ENCODE data around the gene RAB37.

DNA sequence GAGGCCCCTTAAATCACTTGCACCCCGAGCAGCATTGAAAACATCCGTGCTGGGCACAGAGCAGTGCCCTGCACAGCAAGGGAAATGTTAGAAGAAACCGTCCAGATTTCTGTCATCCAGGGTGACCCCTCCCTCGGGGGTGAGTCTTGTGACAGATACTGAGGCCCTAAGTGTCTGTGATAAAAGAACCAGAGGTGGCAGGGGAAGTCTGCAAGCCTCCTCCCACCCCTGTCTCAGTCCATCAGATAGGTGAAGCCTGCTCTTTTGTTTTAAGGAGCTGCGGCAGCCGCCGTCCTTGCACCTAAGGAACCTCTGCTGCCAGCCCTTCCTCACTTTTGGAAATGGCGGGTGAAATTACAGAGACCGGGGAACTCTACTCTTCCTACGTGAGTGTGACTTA, 39.9 kb downstream of the RAB37 start:
- TF ChIP-seq MYNN (tag by site-specific recombination; IDR thresholded peaks at IDR 0.05; ENCODE audit: borderline replicate concordance), result no peak
- TF ChIP-seq ZNF174 (tag by site-specific recombination; IDR thresholded peaks at IDR 0.05), result no peak
- no peak for TF ChIP-seq MZF1 (tag by site-specific recombination; IDR thresholded peaks at IDR 0.05; ENCODE audit: borderline replicate concordance)
- no peak for TF ChIP-seq ZEB2 (tag by site-specific recombination; IDR thresholded peaks at IDR 0.05)
- TF ChIP-seq, protein P1, sequence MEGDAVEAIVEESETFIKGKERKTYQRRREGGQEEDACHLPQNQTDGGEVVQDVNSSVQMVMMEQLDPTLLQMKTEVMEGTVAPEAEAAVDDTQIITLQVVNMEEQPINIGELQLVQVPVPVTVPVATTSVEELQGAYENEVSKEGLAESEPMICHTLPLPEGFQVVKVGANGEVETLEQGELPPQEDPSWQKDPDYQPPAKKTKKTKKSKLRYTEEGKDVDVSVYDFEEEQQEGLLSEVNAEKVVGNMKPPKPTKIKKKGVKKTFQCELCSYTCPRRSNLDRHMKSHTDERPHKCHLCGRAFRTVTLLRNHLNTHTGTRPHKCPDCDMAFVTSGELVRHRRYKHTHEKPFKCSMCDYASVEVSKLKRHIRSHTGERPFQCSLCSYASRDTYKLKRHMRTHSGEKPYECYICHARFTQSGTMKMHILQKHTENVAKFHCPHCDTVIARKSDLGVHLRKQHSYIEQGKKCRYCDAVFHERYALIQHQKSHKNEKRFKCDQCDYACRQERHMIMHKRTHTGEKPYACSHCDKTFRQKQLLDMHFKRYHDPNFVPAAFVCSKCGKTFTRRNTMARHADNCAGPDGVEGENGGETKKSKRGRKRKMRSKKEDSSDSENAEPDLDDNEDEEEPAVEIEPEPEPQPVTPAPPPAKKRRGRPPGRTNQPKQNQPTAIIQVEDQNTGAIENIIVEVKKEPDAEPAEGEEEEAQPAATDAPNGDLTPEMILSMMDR (tag by site-specific recombination; IDR thresholded peaks at IDR 0.05), result no peak
- no peak for TF ChIP-seq HOXC10 (CRISPR knock-in tag; IDR thresholded peaks at IDR 0.05)
- TF ChIP-seq ZNF239 (tag by site-specific recombination; IDR thresholded peaks at IDR 0.05), result no peak
- TF ChIP-seq TRIM28 (IDR thresholded peaks at IDR 0.05; ENCODE audit: borderline replicate concordance, low read length), result no peak
- TF ChIP-seq, protein P2, sequence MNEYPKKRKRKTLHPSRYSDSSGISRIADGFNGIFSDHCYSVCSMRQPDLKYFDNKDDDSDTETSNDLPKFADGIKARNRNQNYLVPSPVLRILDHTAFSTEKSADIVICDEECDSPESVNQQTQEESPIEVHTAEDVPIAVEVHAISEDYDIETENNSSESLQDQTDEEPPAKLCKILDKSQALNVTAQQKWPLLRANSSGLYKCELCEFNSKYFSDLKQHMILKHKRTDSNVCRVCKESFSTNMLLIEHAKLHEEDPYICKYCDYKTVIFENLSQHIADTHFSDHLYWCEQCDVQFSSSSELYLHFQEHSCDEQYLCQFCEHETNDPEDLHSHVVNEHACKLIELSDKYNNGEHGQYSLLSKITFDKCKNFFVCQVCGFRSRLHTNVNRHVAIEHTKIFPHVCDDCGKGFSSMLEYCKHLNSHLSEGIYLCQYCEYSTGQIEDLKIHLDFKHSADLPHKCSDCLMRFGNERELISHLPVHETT (tag by site-specific recombination; IDR thresholded peaks at IDR 0.05), result no peak
- TF ChIP-seq ZNF133 (tag by site-specific recombination; IDR thresholded peaks at IDR 0.05), result no peak
- no peak for TF ChIP-seq ZNF138 (tag by site-specific recombination; IDR thresholded peaks at IDR 0.05; ENCODE audit: borderline replicate concordance)

Measured in HEK293 (cell line).